ENCODE data around the gene WDR64. TPM values are rescaled to one million over a fixed set of nuclear protein-coding genes. Genes with fewer than 3 reads are reported as not detected.

WDR64 gene
- total RNA-seq, 1 experiment from 2014 or later = not detected

- DNase-seq (ENCODE audit: low read depth) = no peak
Measured at GRCh38 chr1:241631674-241632073, 20.4 kb upstream of the WDR64 start.

DNA sequence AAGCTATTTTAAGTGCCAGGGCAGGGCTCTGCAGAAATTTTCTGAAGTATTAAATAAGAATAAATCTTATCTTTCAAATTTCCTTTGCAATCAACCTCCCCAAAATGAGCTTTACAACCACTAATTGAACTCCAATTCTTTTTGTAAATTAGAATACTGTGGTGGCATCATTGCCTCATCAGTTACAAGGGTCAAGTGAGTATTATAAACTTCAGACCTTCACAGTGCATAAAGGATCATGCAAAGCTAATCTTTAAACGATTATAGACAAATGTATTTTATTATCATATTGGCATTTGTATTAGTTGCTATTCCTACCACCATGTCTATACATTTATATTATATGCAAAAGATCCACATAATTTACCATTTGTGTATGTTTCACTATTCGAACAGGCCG, 19.1 kb upstream of the WDR64 start:
- no peak for DNase-seq (ENCODE audit: low read depth)

DNA sequence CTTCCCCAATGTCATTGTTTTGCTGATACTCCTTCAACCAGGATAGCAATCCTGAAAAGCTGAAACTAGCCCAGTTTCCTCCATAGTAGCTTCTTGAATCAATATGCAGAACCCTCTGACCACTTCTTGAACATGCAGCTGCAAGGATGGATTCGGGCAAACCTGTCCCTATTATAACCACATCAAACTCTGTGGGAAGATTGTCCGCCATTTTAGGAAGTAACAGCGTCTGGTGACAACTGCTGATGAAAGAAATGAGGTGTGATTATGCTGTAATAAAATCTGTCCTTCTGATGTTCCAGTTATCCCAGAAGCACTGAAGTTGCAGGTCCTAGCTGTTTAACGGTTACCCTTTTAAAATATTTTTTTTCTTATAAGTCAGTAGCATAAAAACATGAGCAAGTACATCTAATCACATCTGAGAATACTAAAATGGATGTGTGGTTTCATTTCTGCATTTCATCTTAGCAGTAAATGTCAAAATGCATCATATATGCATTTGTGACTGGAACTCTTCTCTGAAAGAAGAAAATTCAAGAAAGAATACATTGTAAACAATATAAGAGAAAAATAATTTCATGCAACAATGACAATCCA, 16.4 kb upstream of the WDR64 start:
- DNase-seq (ENCODE audit: low read depth) = no peak

GRCh38 chr1:241636291-241636690, 15.8 kb upstream of the WDR64 start:
- no peak for DNase-seq (ENCODE audit: low read depth)

GRCh38 chr1:241637046-241637590, 15.0 kb upstream of the WDR64 start:
- DNase-seq (ENCODE audit: low read depth) = no peak

DNA sequence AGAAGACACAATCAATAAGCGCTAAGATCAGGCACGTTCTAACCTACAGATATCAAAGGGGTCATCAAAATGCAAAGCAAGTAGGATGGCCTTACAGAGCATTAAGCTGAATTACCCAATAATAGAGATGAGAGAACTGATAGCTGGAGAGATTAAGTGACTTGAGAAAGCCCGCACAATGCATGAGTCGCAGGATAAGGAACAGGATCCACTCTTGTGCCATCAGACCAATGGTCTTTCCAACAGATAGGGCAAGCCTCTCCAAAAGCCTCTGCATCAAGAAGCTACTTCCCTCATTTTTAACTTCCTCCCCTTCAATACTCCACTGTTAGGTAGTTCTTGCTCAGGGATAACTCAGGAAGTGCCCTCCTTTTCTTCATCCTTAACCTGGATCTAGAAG, 14.5 kb upstream of the WDR64 start:
- peak; percentile 21 for DNase-seq (ENCODE audit: low read depth)

GRCh38 chr1:241638099-241638682, 13.9 kb upstream of the WDR64 start:
- no peak for DNase-seq (ENCODE audit: low read depth)

GRCh38 chr1:241638909-241639622, 13.0 kb upstream of the WDR64 start:
- DNase-seq (ENCODE audit: low read depth) = no peak

GRCh38 chr1:241639623-241640148, 12.4 kb upstream of the WDR64 start:
- peak; percentile 65 for DNase-seq (ENCODE audit: low read depth)

DNA sequence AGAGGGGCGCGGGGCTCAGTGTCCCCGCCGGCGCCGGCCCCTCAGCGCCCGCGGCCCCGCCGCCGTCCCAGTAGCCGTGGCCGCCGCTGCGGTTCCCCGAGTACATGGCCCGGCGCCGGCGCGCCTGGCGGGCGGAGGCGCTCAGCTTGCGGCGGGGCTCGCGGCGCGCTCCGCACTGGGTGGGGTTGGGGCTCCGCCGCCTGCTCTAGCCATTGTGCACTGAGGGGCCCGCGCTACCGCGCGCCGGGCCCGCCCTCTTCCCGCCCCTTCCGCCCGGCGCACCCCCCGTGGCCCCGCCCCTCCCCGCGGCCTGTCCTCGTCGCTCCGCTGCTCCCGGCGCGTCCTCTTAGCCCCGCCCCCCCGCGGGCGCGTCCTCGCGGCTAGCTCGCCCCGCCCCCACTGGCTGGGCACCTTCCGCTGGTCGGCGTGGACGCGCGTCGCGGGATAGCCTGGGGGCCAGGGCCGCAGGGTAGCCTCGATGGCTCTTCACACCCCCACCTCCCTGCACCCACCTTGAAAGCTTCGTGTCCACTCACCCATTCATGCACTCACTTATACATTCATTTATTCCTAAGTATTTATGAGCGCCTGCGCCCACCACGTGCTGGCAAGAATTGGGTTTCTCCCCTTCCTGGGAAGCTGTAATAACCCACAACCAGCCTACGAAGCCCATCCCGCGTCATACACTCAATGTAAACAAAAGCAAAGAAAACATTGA, 11.8 kb upstream of the WDR64 start, which contains the start of the genes CHML and OPN3:
CHML (minus strand) TSS at position 221 of the 718 bp plus-strand sequence. CDS start 4,603 bp downstream, outside the sequence.
OPN3 (minus strand) TSS at position 221 of the 718 bp plus-strand sequence; CDS start at position 106, 115 bp downstream.
- DNase-seq (ENCODE audit: low read depth) = peak; percentile 94

DNA sequence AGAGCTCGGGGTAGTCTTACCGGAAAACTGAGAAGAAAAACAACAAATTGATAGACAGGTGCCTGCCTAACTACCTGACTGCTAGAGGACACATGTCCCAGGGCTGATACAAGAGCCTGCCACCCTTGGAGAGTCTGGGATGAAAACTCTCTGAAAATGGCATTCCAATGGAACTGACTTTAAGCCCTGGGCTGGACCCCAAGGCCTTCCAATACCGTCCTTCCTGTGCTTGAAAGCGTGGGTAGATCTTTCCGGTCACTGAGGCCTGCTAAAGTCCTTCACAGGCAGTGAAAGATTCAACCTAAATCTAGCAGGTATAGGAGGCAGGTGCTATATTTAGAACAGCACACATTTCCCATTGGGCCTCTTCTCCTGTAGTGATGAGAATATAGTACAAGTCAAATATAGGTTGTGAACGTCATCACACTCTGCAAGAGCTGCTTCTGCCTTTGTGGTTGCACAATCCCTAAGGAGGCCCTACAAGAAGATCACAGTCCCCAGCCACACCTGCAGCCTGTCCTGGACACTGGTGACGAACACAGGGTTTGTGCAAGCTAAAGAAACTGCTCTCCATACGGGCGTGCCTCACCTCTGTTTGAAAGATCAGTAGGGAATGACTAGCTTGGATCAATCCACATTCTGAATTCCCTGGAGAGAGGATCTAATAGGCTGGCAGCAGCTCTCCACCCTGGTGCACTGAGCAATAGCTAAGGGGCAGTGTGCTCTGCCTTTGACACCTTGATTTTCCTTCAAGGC, 11.0 kb upstream of the WDR64 start:
- no peak for DNase-seq (ENCODE audit: low read depth)

DNA sequence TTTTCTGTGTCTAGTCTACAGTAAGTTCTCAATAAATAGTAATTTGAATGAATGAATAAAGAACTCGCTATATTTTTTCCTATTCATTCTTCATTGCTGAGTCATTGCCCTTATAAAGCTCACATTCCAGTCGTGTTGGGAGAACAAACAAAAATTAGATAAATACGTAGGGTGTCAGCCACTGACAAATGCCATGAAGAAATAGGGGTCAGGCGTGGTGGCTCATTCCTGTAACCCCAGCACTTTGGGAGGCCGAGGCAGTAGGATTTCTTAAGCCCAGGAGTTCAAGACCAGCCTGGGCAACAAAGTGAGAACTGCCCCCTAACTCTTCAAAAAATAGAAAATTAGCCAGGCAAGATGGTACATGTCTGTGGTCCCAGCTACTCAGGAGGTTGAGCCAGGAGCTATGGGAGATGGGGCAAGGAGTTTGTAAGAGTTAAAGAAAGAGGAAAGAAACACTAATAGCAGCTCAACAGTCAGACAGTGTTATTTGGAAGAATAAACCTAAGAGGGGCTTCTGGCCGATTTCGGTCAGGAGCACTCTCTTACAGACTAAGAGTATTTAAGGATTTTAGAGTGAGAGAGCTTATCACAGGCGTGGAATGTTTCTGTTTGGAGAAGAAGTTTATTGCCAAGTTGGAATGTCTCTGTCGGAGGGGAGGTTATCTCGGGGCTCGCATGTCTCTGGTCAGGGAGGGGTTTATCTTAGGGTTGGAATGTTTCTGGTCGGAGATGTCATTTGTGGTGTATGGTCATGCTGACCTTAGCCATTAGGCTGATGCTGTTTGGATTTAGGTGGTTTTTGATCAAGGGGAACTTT, 10.1 kb upstream of the WDR64 start:
- no peak for DNase-seq (ENCODE audit: low read depth)

DNA sequence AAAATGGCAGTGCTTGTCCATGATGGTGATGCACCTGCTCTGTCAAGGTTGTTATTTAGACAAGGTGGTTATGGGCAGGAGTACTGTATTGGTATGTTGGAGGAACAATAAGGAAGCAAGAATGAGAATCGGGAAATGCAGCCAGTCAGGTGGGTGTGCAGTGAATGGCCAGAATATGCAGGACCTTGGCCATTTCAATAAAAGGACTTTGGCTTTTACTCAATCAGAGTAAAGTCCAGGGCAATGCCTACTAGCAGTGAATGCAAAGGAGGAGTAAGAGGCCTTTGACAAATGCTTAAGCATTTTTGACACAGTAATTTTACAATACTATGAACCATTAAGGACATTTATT, 9.5 kb upstream of the WDR64 start:
- no peak for DNase-seq (ENCODE audit: low read depth)

GRCh38 chr1:241644259-241644658, 7.8 kb upstream of the WDR64 start:
- no peak for DNase-seq (ENCODE audit: low read depth)

- DNase-seq (ENCODE audit: low read depth) = no peak
Measured at GRCh38 chr1:241645199-241645598, 6.9 kb upstream of the WDR64 start.

DNA sequence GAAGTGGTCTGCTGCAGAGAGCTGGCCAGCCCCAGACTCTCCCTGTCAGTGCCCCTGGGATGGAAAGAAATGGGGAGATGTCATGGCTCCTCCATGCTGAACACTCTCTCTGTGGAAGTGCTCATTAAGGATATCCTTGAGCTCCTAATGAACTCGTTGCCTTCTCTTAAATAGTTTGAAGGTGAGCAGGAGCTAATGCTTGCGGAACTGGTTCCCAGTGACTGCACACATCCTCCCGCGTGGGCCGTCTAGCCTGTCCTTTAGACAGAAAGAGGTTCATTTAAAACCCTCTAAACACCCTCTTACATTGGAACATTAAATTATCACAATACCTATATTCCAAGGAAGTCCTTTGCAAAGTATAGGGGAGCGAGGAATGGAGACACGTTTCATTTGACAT, 5.9 kb upstream of the WDR64 start:
- DNase-seq (ENCODE audit: low read depth) = no peak

GRCh38 chr1:241647658-241648057, 4.4 kb upstream of the WDR64 start:
- DNase-seq (ENCODE audit: low read depth) = no peak

GRCh38 chr1:241648159-241648558, 3.9 kb upstream of the WDR64 start:
- DNase-seq (ENCODE audit: low read depth) = no peak

- no peak for DNase-seq (ENCODE audit: low read depth)
Measured at GRCh38 chr1:241654019-241654418, 1.9 kb downstream of the WDR64 start.

DNA sequence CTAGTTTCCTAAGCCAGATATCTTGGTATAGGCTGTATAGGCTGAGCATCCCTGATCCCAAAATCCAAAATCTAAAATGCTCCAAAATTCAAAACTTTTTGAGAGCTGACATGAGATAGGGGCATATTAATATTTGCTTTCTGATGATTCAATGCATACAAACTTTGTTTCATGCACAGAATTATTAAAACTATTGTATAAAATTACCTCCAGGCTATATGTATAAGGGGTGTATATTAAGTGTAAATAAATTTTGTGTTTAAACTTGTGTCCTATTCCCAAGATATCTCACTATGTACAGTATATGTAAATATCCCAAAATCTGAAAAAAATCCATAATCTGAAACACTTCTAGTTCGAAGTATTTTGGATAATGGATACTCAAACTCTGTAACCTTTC, 2.6 kb downstream of the WDR64 start:
- DNase-seq (ENCODE audit: low read depth) = no peak

Measured in Daoy (cell line).